ENCODE measurements around the gene ABCC6. TPM values are rescaled to one million over a fixed set of nuclear protein-coding genes. Genes with fewer than 3 reads are reported as not detected.

The ABCC6 gene
- total and polyA plus RNA-seq, 2 donors (not counting 1 experiment from before 2014, with no cell fraction given), result 0.27 TPM; not detected in 1

- ChIA-PET POLR2A (no interaction called here), CTCF (no interaction called here)
- ATAC-seq (ENCODE audit: low read depth) (no peak), DNase-seq (no peak)
- no peaks in the 10 kb centered on the region for H3K27me3 ChIP-seq (replicated peaks in 1 of 4; ENCODE audit: control extremely low read depth in 1 of 4, control insufficient read depth in 3 of 4, insufficient read depth in 4 of 4, low read length in 3 of 4)
- H3K4me1 Mint-ChIP-seq, result peaks cover 41% of the 10 kb centered on the region
- H3K4me2 ChIP-seq (replicated peaks; ENCODE audit: low read depth, low read length, poor library complexity, severe bottlenecking), result no peak overlapping the region
- H3K4me1 ChIP-seq (ENCODE audit: control insufficient read depth in 2 of 2, insufficient read depth in 2 of 2, low read length in 2 of 2), result peaks cover 12 to 19% of the 10 kb centered on the region in 2 donors
- 94% methylated on average over 4 of the region's 4 CpGs for WGBS (ENCODE audit: insufficient coverage)
- no peaks in the 10 kb centered on the region for H3K79me2 ChIP-seq (ENCODE audit: control insufficient read depth, insufficient read depth, low read length)
- no peaks in the 10 kb centered on the region for H3K9me3 ChIP-seq (ENCODE audit: control extremely low read depth in 1 of 3, control insufficient read depth in 2 of 3, insufficient read depth in 1 of 3, low read length in 2 of 3)
- H3K27ac Mint-ChIP-seq, result no peak overlapping the region
- no peak overlapping the region for H3K27ac ChIP-seq (ENCODE audit: low read length in 2 of 2)
- H3K9ac ChIP-seq (ENCODE audit: low read length), result no peak overlapping the region
- no peaks in the 10 kb centered on the region for H4K20me1 ChIP-seq (ENCODE audit: control insufficient read depth, insufficient read depth, low read length, poor library complexity, severe bottlenecking)
- intact Hi-C loops (cut with micrococcal nuclease), result no loop called here
- no peak for TF ChIP-seq CTCF (IDR thresholded peaks at IDR 0.05)
- no peak for TF ChIP-seq EZH2 (IDR thresholded peaks at IDR 0.05; ENCODE audit: borderline replicate concordance, insufficient read depth, low read depth, low read length, poor library complexity, severe bottlenecking)
- no peak overlapping the region for H3K4me3 ChIP-seq (ENCODE audit: control extremely low read depth in 1 of 5, extremely low read depth in 1 of 5, insufficient read depth in 1 of 5, low read depth in 2 of 5, low read length in 4 of 5)
- no peak overlapping the region for H2AFZ ChIP-seq (ENCODE audit: insufficient read depth, low read depth, low read length, poor library complexity, severe bottlenecking)
- no peaks in the 10 kb centered on the region for H3K27me3 Mint-ChIP-seq
- H3K4me3 Mint-ChIP-seq, result no peak overlapping the region
- H3K9me3 Mint-ChIP-seq (ENCODE audit: insufficient read depth), result no peaks in the 10 kb centered on the region
- H3K36me3 ChIP-seq (replicated peaks in 1 of 2; ENCODE audit: control extremely low read depth in 1 of 2, control insufficient read depth in 1 of 2, extremely low read depth in 1 of 2, insufficient read depth in 2 of 2, low read length in 1 of 2), result peaks cover 4 to 41% of the 10 kb centered on the region in 2 experiments
These were observed 124.0 kb downstream of the ABCC6 start for GRCh38 chr16:16099320-16099719.

Other genes with a start within 250 kb of the ABCC6 start
- gene NOMO3, start 9.0 kb upstream of the ABCC6 start, total RNA-seq, result 56.8 and 60.3 TPM in 2 replicates
- 24.0 and 68.0 TPM in 2 replicates for gene NOMO3, start 9.0 kb upstream of the ABCC6 start, polyA plus RNA-seq
- gene NPIPA7, start 155.6 kb upstream of the ABCC6 start, total RNA-seq, result 11.1 and 11.5 TPM in 2 replicates
- 26.8 and 41.4 TPM in 2 replicates for gene NPIPA7, start 155.6 kb upstream of the ABCC6 start, polyA plus RNA-seq